CD4-positive, CD25-positive, alpha-beta regulatory T cell (primary cell): Measurements from ENCODE around the gene SELENOW. TPM values are rescaled to one million over a fixed set of nuclear protein-coding genes. Genes with fewer than 3 reads are reported as not detected.
A peak's percentile ranks its signal among the peaks of the same experiment; 100 is the strongest.
"Not testable (repeated sequence)": the region's sequence is repeated elsewhere in the genome, so short reads cannot be mapped to it uniquely, and the experiment has no call there.

Experiments
- ATAC-seq, 2 donors: fragments of 150-1000 bp; cut with Tn5 transposase; one replicate each; pipeline ENCODE4 v1.10.0; 2021; ENCODE audit warnings: low read depth in 2 of 2, moderate number of reproducible peaks in 2 of 2, moderate library complexity in 1 of 2
- DNase-seq, 3 donors: peaks; one replicate each; pipeline versions ENCODE4 v3.0.0 to v3.0.0-alpha.2; 2012 to 2022; ENCODE audit warnings: mixed read lengths in 1 of 3
- H3K27ac ChIP-seq: one replicate; pipeline ENCODE4 v1.7.0; 2013; ENCODE audit warnings: mild to moderate bottlenecking, low read length; ENCODE audit not compliant: insufficient read depth, poor library complexity, severe bottlenecking
- H3K27me3 ChIP-seq: one replicate; pipeline ENCODE4 v1.7.0; 2013; ENCODE audit warnings: low read length; ENCODE audit not compliant: control insufficient read depth, insufficient read depth
- H3K36me3 ChIP-seq: one replicate; pipeline ENCODE4 v1.7.0; 2013; ENCODE audit warnings: mild to moderate bottlenecking, low read length, moderate library complexity; ENCODE audit not compliant: control insufficient read depth, insufficient read depth
- H3K4me1 ChIP-seq: 2 replicates; pipeline ENCODE4 v1.7.0; 2013; ENCODE audit warnings: mild to moderate bottlenecking, low read length; ENCODE audit not compliant: insufficient read depth, control insufficient read depth, poor library complexity, severe bottlenecking
- H3K4me3 ChIP-seq: one replicate; pipeline ENCODE4 v1.7.0; 2013; ENCODE audit warnings: low read depth, mild to moderate bottlenecking, low read length, moderate library complexity
- H3K9me3 ChIP-seq, 2 experiments: 1 replicate in 1 of 2; 2 replicates in 1 of 2; pipeline ENCODE4 v1.7.0; 2013; ENCODE audit warnings: low read length in 2 of 2, mild to moderate bottlenecking in 1 of 2, moderate library complexity in 1 of 2; ENCODE audit not compliant: control insufficient read depth in 2 of 2
- H3K27ac Mint-ChIP-seq, 3 donors: one replicate each; pipeline ENCODE4 v1.8.0; 2020 to 2022; ENCODE audit warnings: mild to moderate bottlenecking in 3 of 3, mixed read lengths in 3 of 3, moderate library complexity in 2 of 3
- H3K27me3 Mint-ChIP-seq: one replicate; pipeline ENCODE4 v1.8.0; 2022; ENCODE audit warnings: mild to moderate bottlenecking, mixed read lengths
- H3K36me3 Mint-ChIP-seq: one replicate; pipeline ENCODE4 v1.8.0; 2020; ENCODE audit warnings: mixed read lengths
- H3K4me1 Mint-ChIP-seq, 4 donors: one replicate each; pipeline ENCODE4 v1.8.0; 2020 to 2022; ENCODE audit warnings: mixed read lengths in 4 of 4, mild to moderate bottlenecking in 1 of 4
- H3K4me3 Mint-ChIP-seq, 4 donors: one replicate each; pipeline ENCODE4 v1.8.0; 2020 to 2022; ENCODE audit warnings: mild to moderate bottlenecking in 4 of 4, mixed read lengths in 4 of 4, moderate library complexity in 3 of 4
- H3K9me3 Mint-ChIP-seq, 7 donors: one replicate each; pipeline ENCODE4 v1.8.0; 2020 to 2022; ENCODE audit warnings: mixed read lengths in 7 of 7, mild to moderate bottlenecking in 3 of 7, moderate library complexity in 2 of 7
- polyA plus RNA-seq, 4 donors: library from polyadenylated mRNA; unstranded; fragments of 300-500 nt; fragmentation: Illumina TruSeq; gene quantifications; one replicate each; pipeline ENCODE4 v1.2.3, GENCODE V29; 2021
- total RNA-seq: library from RNA; stranded (reverse); gene quantifications from one replicate; pipeline ENCODE4 v1.2.3, GENCODE V29; 2022

The SELENOW gene
- total and polyA plus RNA-seq, 5 donors from 2014 or later: 119 to 422 (median 373) TPM

DNA sequence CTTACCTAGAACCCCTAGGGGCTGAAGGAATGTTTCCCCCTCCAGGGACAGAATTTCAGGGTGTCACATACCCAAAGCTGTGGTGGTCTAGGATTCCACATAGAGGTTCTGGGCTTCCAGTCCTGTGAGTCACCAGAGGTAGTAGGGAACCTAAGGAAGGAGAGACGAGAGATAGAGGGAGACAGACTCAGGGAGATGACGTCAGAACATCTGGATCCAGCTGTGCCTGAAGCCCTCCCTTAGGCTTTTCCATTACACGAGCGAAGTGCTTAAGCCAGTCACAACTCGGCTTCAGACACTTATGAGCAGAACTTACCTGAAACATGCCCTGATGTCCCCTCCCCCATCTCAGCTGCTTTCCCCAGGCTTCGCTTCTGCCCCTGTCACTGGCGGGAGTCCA is 11.8 kb upstream of the SELENOW start:
- Mint-ChIP-seq H3K4me3 (no peak overlapping the region), H3K36me3 (peaks cover 4% of the 10 kb centered on the region), H3K27ac (peak overlapping the region in 1 of 3 donors; percentile 48), H3K4me1 (peaks cover 6 to 9% (median 8%) of the 10 kb centered on the region in 4 donors), H3K9me3 (no peaks in the 10 kb centered on the region), H3K27me3 (peaks cover 4% of the 10 kb centered on the region)
- no peaks in the 10 kb centered on the region for H3K4me1 ChIP-seq
- DNase-seq: no peak
- H3K9me3 ChIP-seq: no peaks in the 10 kb centered on the region
- no peak overlapping the region for H3K27ac ChIP-seq
- H3K27me3 ChIP-seq: no peaks in the 10 kb centered on the region
- ATAC-seq: no peak
- H3K36me3 ChIP-seq: no peaks in the 10 kb centered on the region
- H3K4me3 ChIP-seq: no peak overlapping the region

DNA sequence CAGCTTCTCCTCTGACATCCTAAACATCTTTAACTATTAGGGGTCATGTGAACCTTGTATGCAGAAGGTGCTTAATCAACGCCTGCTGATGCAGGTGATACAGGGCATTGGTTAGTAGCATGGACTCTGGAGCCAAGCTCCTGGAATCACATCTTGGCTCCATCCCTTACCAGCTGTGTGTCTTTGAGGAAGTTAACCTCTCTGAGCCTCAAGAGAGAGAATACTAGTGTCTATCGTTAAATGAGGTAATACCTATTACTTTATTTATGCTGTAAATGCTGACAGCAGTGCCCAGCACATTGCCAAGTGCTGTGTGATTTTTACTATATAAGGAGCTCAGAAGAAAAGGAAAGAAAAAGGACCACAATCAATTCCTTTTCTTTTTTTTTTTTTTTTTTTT is 11.2 kb upstream of the SELENOW start:
- ATAC-seq (no peak), DNase-seq (no peak)
- Mint-ChIP-seq H3K27me3 (peaks cover 4% of the 10 kb centered on the region), H3K4me3 (no peak overlapping the region), H3K27ac (peak overlapping the region in 1 of 3 donors; percentile 54), H3K36me3 (peaks cover 4% of the 10 kb centered on the region), H3K9me3 (no peaks in the 10 kb centered on the region), H3K4me1 (peaks cover 6 to 9% (median 8%) of the 10 kb centered on the region in 4 donors)
- Histone ChIP-seq H3K4me1 (no peaks in the 10 kb centered on the region), H3K27ac (no peak overlapping the region), H3K9me3 (no peaks in the 10 kb centered on the region), H3K27me3 (no peaks in the 10 kb centered on the region), H3K4me3 (no peak overlapping the region), H3K36me3 (no peaks in the 10 kb centered on the region)

GRCh38 chr19:47768604-47769003 is 9.9 kb upstream of the SELENOW start:
- Histone ChIP-seq H3K9me3 (no peaks in the 10 kb centered on the region), H3K27me3 (no peaks in the 10 kb centered on the region), H3K36me3 (no peaks in the 10 kb centered on the region), H3K4me3 (no peak overlapping the region), H3K27ac (no peak overlapping the region), H3K4me1 (no peaks in the 10 kb centered on the region)
- no peak for DNase-seq
- Mint-ChIP-seq H3K4me3 (no peak overlapping the region), H3K9me3 (no peaks in the 10 kb centered on the region), H3K27me3 (peaks cover 4% of the 10 kb centered on the region), H3K27ac (no peak overlapping the region), H3K36me3 (peaks cover 4% of the 10 kb centered on the region), H3K4me1 (peaks cover 5 to 9% (median 7%) of the 10 kb centered on the region in 4 donors)
- no peak for ATAC-seq

GRCh38 chr19:47769534-47769933 is 9.0 kb upstream of the SELENOW start:
- Mint-ChIP-seq H3K36me3 (peaks cover 4% of the 10 kb centered on the region), H3K27ac (peak overlapping the region in 1 of 3 donors; percentile 83), H3K4me3 (peak overlapping the region in 1 of 4 donors; percentile 13), H3K9me3 (no peaks in the 10 kb centered on the region), H3K27me3 (peaks cover 4% of the 10 kb centered on the region), H3K4me1 (peaks cover 5 to 9% (median 7%) of the 10 kb centered on the region in 4 donors)
- Histone ChIP-seq H3K27me3 (no peaks in the 10 kb centered on the region), H3K4me1 (no peaks in the 10 kb centered on the region), H3K27ac (no peak overlapping the region), H3K9me3 (no peaks in the 10 kb centered on the region), H3K36me3 (no peaks in the 10 kb centered on the region), H3K4me3 (no peak overlapping the region)
- DNase-seq (no peak), ATAC-seq (no peak)

GRCh38 chr19:47771291-47771690 is 7.2 kb upstream of the SELENOW start:
- H3K9me3 Mint-ChIP-seq, ATAC-seq, DNase-seq, H3K4me1 Mint-ChIP-seq, H3K27ac Mint-ChIP-seq, H3K4me1 ChIP-seq, H3K27me3 Mint-ChIP-seq, H3K27ac ChIP-seq, H3K9me3 ChIP-seq, H3K27me3 ChIP-seq, H3K36me3 ChIP-seq, H3K4me3 ChIP-seq, H3K36me3 Mint-ChIP-seq: not testable (repeated sequence)
- peak overlapping the region in 1 of 4 donors; percentile 70 for H3K4me3 Mint-ChIP-seq

- Mint-ChIP-seq H3K27me3 (peaks cover 5% of the 10 kb centered on the region), H3K4me1 (peaks cover 0 to 38% (median 15%) of the 10 kb centered on the region in 4 donors), H3K36me3 (peaks cover 5% of the 10 kb centered on the region), H3K4me3 (peak overlapping the region; percentile 60 to 95 (median 80)), H3K9me3 (no peaks in the 10 kb centered on the region), H3K27ac (peak overlapping the region in 1 of 3 donors; percentile 14)
- Histone ChIP-seq H3K9me3 (no peaks in the 10 kb centered on the region), H3K4me1 (peaks cover 27% of the 10 kb centered on the region), H3K27me3 (no peaks in the 10 kb centered on the region), H3K4me3 (no peak overlapping the region), H3K27ac (no peak overlapping the region), H3K36me3 (peaks cover 4% of the 10 kb centered on the region)
- ATAC-seq: no peak
- no peak for DNase-seq
These were observed 1.9 kb upstream of the SELENOW start for GRCh38 chr19:47776568-47776967.

- not testable (repeated sequence) for H3K36me3 ChIP-seq, H3K27ac ChIP-seq, H3K9me3 ChIP-seq, H3K27me3 ChIP-seq, H3K27me3 Mint-ChIP-seq, ATAC-seq, H3K9me3 Mint-ChIP-seq, DNase-seq, H3K36me3 Mint-ChIP-seq
- Mint-ChIP-seq H3K27ac (peak overlapping the region in 2 of 3 donors; percentile 93 to 98), H3K4me1 (peaks cover 0 to 46% (median 18%) of the 10 kb centered on the region in 4 donors), H3K4me3 (peak overlapping the region; percentile 95 to 99 (median 98))
- peaks cover 27% of the 10 kb centered on the region for H3K4me1 ChIP-seq
- H3K4me3 ChIP-seq: peak overlapping the region; percentile 71
These were observed 1.1 kb upstream of the SELENOW start for GRCh38 chr19:47777245-47778048.

GRCh38 chr19:47778954-47779351 is 450 bp downstream of the SELENOW start:
- peaks cover 0 to 52% (median 21%) of the 10 kb centered on the region in 4 donors for H3K4me1 Mint-ChIP-seq
- Histone ChIP-seq H3K27me3 (no peaks in the 10 kb centered on the region), H3K4me1 (peaks cover 27% of the 10 kb centered on the region), H3K4me3 (peak overlapping the region; percentile 84), H3K9me3 (no peaks in the 10 kb centered on the region), H3K27ac (peak overlapping the region; percentile 82), H3K36me3 (peaks cover 8% of the 10 kb centered on the region)
- H3K27ac Mint-ChIP-seq: peak overlapping the region; percentile 93 to 98 (median 97)
- ATAC-seq: no peak
- H3K4me3 Mint-ChIP-seq: peak overlapping the region; percentile 95 to 99 (median 98)
- H3K36me3 Mint-ChIP-seq: peaks cover 17% of the 10 kb centered on the region
- peak in 1 of 3 donors; percentile 23 for DNase-seq
- H3K9me3 Mint-ChIP-seq: no peaks in the 10 kb centered on the region
- peaks cover 4% of the 10 kb centered on the region for H3K27me3 Mint-ChIP-seq
